CD4-positive, alpha-beta T cell treated with Interleukin-1 beta for 1 hour (primary cell): ENCODE measurements around the gene RASGRP1.

Experiments used
- DNase-seq, 2 donors: peaks; one replicate each; pipeline ENCODE4 v3.0.0-alpha.2; 2020 to 2022

The RASGRP1 gene

DNA sequence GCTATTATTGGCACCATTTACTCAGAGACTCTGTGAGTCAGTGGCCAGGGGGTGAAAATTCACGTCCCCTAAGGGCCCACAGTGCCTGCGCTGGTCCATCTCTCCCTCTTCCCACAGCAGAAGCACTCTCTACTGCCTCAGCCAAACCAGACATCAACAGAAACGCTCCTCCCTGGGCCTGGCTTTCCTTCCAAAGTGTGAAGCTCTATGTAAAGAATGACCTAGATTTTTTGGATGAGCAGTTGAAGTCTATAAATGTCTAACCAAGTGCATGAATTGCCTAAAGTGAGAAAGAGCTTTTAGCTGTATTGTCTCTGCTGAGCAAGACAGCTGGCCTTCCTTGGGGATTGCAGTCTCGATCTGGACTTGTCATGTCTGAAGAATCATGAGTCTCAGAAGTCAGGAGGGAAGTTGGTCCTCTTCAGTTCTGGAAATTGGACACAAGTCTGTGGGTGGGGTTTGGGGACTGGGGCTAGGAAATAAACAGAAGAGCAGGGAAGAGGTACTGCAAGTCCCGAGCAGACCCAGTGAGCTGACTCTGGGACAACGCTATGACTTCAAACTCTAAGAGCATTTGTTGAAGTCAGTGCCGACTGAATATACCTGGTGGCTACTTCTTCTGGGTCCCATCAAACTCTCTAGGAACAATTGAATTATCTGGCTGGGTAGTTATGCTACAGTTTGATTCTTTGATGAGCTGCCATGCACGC lies 29.0 kb downstream of the RASGRP1 start:
- DNase-seq: no peak

DNA sequence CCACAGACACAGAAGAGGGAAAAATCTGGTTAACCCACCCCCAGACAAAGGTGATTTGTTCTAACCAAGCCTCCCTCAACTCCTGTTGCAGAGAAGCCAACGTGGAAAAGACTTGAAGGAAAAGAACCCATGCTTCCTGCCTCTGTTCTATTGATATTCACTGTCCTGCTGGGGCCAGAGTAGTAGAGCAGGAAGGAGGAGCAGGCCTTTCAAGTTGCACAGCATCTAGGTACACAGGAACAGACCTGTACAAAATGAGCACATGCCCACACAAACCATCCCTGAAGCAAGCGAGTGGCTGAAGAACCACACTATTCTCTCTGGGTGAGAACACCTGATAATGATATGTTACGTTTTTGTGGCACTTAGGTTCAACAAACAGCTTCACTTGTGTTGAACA lies 29.9 kb downstream of the RASGRP1 start:
- DNase-seq: no peak

DNA sequence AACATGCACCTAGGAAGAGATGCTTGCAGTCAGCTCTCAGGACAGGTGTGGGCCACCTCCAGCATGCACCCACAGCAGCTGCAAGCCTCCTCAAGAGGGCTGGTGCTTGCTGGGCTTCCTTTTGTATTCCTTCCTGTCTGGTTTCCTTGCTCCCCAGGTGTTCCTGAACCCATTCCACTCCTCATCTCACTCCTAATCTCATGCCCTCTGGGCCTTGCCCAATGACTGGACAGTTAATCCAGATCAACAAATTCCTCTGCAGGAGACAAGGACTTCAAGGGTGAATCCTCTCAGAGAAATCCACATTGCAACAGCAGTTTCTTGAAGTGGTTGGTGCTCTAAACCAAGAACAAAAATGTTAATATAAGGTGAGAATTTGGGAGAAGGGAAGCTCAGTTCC lies 30.7 kb downstream of the RASGRP1 start:
- no peak for DNase-seq

DNA sequence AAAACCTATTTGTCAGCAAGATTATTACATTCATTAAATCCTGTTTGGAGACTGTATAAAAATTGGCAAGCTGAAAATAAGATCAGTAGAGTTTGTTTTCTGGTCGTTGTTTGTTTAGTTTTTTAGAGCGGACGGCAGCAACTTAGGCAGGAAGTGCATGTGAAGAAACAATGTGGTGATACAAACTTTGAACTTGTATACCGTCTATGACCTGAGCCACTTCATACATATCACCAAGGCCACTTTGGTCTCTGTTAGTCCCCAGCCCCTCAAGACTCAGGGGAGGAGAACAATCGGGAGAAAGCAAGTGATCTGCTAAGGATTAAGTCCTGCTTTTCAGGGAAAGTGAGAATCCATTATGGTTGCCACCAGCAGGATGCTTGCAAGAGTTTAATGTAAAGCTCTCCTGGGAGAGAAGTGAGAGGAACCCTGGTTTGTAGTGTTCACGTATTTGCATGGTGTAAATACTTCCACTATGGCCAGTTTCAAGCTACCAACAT lies 31.1 kb downstream of the RASGRP1 start:
- no peak for DNase-seq

DNA sequence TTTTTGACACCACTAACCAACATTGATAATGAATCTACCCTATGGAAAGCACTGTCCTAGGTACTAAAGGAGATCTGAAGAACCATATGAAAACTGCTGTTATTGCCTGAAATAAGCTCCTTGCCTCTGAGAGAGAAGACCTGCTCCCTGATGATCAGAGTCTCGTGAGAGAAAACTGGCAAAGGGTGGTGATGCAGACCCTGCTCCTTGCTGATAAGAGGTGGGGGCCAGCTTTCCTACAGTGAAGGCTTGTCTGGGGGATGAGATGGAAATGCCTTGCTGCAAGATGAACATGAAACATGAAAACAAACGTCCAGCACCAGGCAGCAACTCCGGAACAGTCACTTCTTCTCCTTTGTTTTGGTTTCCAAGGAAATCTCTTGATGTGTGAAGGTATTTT lies 31.9 kb downstream of the RASGRP1 start:
- DNase-seq: no peak

DNA sequence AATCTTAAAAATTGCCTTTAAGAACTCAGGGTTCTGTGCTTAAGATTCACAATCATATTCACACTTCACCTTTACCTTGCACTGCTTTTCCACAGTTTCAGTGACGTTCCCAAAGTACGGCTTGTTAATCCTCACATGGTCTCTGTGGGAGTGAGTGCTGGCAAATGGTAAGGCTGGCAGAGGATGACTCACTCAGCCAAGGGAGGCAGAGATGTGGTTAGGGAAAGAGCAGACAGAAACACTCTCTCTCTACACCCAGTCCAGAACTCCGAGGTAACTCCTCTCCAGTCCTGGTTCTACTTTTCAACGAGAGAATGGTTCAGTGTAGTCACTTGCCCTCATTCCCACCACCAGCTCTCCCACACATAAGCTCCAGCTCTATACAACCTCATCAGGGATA lies 33.1 kb downstream of the RASGRP1 start:
- DNase-seq: no peak

DNA sequence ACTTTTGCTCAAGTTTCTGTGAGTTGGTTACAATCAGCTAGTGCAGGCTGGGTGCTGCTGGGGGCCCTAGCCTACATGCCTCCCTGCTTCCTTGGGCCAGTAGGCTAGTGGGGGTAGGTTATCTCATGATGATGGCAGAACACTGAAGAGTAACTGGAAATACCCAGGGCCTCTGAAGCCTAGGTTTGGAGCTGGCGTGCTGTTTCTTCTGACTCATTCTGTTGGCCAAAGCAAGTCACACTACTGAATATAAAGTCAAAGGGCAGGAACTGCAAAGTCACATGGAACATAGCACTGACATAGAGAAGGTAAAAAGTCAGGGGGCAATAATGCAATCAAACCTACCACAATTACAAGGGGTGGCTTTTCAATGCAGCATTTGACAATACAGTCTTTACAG lies 34.5 kb downstream of the RASGRP1 start:
- DNase-seq: no peak

DNA sequence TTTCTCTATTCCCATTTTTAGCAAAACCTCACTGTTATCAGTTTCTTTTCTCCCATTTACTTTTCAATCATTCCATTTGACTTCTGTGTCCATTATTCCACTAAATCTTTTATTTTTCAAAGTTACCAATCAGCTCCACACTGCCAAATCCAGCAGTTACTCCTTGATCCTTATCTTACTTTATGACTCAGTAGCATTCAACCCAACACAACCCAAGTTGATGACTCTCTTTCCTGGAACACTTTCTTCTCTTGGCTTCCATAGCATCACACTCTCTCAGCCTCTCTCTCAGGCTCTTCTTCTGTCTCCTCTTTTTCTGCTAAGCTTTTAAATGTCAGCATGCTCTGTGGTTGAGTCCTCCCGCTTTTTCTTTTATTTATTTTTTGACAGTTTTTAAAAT lies 36.3 kb downstream of the RASGRP1 start:
- no peak for DNase-seq

DNA sequence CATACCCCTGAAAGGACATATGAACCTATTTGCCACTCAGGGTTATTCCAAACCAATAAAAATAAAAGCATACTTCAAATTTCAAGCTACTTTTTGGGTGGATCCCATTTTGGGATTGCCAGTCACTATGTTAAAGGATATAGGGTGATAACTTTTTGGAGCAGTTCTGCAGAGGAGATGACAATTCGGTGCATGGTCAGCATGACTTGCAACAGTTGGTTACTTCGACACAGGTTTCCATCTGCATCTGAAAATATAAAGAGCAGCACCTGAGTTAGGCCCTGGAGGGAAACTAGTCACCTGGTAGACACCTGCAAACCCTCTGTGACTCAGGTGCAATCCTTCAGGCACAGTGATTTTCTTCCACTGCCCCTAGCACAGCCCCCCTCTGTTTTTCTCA lies 38.5 kb downstream of the RASGRP1 start:
- no peak for DNase-seq

DNA sequence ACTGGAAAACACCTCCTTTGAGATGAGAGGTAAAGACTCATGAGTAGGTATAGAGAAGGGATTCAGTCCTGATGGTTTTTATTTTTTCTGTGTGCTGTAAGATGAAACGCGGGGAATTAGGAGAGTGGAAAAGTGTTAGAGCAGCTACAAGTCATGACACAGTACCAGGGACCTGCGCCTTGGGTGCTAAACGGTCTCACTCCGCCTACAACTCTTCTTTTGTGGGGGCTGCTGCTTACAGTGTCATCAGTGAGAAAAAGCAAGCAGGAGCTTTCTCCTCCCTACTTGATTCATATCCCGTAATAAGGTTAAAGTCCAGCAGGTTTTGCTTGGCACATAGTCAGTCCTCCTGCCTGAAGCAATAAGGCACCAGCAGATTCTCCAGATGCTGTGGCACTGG lies 39.1 kb downstream of the RASGRP1 start:
- DNase-seq: no peak

DNA sequence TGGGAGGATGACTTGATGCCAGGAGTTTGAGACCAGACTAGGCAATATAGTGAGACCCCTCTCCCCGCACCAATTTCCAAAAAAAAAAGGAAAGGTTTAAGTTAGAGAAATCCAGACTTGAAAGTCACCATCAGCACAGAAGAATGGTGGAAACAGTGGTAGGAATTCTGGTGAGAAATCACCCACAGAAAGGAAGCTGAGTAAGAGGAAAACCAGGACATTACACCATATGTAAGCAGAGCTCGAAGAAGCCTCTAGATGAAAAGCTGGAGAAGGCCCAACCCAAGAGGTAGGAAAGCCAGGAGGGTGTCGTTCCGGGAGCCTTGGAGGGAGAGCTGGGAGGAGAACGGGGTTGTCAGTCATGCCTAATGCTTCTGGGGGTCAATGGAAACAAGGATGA lies 40.5 kb downstream of the RASGRP1 start:
- DNase-seq: no peak

DNA sequence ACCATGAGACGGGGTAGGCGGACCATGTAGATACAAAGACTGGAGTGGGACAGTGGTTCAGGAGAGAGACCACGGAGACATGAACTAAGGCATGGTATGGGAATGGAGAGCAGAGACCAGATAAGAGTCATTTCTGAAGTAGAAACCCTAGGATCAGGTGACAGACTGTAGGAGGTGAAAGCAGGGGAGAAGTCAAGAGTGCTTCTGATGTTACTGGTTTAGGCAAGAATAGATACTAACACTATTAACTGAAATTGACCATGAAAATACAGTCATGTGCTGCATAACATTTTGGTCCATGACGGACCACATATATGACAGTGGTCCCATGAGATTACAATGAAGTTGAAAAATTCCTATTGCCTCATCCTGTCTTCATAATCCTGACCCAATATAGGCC lies 41.7 kb downstream of the RASGRP1 start:
- DNase-seq: no peak

DNA sequence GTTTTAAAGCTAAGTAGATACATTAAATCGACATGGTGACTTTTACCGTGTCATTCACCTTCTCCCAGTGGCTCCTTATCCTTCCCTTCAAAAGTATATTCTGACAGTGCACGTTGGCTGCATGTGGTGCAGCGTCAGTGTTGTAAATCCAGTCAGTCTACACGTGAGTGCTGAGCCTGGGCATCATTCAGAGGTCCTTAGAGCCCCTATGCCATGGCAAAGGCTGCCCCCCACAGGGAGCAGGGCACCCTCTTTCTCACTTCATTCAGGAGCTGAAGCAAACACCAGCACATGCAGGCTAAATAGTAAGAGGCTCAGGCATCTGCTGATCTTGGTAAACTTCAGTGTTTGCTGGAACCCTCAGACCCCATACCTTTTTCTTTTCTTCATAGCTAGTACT lies 43.3 kb downstream of the RASGRP1 start:
- DNase-seq: no peak

DNA sequence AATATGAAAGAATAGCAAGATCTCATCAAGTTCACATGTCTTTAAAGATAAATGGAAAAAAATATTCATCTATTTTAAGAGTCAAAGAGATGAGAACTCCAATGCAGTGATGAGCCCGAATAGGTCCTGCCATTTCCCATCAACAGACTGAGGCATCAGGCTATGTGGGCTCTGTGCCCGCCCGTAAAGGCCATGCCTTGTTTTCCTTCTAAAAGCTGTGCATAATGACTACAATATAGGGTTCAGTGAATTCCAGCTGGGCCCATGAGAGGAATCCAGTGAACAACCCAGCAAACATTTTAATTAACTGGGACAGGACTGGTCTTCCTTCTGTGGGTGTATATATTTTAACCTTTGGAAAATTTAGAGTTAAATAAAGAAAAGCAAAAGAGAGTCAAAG lies 44.6 kb downstream of the RASGRP1 start:
- DNase-seq: no peak

DNA sequence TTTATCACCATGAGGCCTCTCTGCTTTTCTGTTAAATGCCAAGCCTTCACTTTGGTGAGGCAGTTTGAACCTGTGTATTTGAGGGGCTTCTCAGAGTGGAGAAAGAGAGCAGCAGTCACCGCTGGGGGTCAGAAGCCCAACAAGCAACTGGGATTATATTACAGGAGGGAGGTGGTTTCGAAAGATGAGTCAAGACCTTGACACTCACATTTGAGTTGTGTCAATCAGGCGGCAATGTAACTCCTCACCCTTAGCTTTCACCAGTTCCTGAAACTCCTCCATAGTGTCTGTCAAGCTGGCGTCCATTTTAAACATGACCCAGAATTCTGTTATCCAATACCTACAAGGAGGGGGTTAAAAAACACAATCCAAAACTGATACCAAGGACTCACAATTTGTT lies 46.5 kb downstream of the RASGRP1 start:
- no peak for DNase-seq

DNA sequence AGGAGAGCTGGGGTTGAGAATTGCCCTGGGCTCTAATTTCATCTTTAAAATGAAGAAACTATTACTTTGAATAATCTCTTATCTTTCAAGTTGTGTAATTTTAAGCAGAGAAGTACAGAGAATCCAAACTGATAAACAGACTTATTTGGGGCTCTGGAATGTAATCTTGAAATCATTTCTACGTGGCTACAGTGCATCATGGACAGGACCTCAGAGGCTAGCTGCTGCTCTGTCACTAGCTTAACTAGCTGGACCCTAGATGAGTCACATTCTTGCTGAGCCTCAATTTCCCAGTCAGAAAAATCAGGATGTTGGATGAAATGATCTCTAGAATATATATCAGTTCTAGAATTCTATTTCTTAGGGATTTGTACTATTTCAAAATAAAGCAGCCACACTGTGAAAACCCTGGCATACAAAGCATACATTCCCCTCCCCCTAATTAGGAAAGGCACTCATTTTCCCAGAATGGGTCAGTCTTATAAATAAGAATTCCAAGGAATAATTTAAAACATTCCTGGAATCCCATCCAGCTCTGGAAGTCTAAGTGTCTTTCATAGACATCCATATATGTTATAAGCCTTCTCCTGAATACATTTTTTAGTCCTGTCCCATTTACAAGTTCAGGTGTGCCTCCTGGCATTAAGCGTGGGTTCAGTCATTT lies 47.2 kb downstream of the RASGRP1 start:
- DNase-seq: no peak

DNA sequence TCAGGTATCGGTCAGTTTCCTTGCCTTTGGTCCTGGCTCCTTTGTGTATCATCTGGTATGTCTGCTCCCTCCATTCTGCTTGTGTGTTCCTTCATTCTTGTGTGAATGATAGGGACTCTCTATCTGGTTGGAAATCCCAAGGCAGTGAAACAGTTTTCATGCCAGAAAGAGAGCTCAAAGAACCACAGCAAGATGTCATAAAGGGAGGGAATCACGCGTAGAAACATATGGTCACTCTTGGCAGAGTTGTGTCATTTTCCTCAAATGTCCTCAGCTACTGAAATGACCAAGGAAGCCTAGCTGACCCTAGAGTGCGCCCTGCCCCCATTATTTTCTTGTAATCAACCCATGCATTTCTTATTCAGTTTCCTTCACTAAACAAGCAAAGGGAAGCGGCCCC lies 48.0 kb downstream of the RASGRP1 start:
- no peak for DNase-seq

DNA sequence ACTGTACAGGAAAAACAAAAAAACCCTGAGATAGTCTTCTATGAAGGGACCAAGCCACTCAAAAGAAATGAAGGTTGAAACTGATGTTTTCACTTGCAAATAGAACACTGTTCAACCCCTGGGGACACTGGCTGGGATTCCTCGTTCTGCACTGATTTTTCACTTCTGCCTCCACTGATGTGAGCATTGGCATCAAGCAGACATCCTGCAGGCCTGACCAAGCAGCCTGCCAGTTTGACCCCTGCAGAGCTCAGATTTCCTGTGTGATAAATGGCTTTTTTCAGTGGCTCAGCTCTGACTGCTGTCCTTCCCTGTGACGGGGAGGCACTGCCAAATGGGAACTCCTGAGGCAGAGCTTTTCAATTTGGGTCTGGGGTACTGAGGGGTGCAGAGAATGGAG lies 50.0 kb downstream of the RASGRP1 start:
- no peak for DNase-seq

DNA sequence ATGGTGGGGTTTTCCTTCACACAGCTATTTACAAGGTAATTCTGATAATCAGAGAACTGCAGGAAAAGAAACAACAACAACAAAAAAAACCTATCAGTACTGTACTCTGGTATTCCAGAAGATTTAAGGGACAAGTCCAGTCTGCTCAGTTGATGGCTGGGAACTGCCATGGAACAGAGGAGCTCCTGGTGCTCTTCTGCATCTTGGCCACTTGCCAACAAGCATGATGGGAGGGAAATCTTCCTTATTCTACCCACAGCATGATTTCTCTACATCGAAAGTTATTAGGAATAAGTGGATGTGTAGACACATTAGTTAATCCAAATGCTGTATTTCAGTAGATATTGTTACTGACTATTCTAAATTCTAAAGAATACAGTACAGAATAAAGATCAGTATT lies 51.7 kb downstream of the RASGRP1 start:
- no peak for DNase-seq

DNA sequence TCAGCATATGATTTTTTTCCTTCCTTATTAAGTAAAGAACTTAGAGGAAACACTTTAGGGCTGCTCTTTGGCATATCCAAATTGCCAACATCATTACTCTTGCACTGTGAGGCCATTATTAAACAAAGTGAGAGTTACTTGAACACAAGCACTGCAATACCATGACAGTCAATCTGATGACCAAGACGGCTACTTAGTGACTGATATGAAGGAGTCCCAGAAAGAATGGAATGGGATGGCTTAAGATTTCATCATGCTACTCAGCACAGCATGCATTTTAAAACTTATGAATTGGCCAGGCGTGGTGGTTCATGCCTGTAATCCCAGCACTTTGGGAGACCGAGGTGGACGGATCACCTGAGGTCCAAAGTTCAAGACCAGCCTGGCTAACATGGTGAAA lies 55.5 kb downstream of the RASGRP1 start:
- no peak for DNase-seq

DNA sequence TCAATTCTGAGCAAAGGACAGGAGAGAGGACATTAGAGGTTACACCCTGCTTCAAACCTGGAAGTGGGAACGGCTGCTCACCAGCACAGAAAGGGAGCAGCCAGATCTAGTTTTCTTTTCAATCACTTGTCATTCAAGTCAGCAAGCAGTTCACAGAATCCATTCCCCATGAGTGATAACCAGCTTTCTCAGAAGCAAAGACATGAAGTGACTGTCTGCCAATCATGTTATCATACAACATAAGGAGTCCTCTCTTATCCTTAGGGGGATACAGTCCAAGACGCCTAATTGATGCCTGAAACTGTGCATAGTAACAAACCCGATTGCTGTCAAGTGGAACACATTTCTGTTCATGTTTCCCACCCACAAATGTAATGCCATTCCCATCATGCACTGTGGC lies 56.0 kb downstream of the RASGRP1 start:
- no peak for DNase-seq

DNA sequence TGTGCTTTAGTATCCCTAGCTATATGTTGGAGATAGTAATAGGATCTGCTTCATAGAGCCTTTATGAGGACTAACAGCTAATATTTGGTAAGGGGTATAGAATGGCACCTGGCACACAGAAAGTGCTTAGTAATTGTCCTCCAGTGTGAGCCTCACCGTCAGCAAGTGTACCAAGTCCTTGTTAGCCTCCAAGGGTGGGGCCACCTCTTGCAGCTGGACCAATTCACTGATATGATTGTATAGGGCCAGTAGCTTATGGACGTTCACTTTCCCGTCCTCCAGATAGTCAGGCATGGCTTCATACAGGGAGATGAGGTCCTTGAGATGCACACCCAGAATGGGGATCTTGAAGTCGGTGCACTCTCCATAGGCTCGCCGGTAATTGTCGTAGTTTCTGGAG lies 57.0 kb downstream of the RASGRP1 start:
- DNase-seq: no peak

DNA sequence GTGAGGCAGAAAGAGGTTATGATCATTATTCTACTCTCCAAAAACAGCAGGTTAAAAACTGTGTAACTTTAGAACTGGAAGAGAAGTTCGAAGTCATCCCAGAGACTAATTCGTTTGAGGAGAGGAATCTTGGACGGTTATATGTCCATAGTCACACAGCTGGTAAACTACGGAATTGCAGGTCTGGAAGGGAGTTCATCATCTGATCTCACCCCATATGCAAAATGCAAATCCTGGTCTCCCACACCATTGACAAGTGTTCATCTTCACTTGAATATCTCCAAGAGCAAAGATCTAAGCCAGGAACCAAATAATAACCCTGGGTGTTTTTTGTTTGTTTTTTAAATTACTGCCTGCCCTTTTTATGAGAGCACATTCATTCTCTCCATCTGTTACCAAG lies 57.6 kb downstream of the RASGRP1 start:
- DNase-seq: no peak

DNA sequence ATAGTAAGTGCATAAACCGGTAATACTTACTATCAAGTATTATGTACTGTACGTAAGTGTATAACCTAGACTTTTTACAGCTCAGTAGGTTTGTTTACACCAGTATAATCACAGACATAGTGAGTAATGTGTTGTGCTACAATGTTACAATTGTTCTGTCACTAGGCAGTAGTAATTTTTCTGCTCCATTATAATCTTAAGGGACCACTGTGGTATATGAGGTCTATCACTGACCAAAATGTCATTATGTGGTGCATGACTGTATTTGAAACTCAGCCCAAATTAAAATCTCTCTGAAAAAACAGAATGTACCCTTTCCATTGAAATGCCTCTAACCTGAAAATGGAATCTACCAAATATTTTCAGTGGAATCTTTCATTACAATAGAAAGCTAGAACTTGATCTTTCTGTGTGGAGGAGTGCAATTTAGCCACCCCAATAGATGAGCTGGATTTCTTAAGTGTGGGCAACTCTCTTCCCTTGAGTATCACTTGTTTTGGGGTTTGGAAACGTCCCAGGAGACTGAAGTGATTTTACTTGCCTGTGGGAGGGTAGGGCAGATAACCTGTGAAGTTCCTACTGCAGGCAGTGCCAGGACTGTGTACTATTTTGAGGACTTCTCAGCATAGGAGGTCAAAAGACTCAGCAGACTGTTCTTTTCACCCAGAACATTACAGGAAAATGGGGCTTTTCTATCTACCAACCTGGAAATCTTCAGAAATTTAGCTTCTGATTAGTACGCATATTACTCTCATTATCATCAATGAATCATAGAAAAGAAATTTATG lies 59.7 kb downstream of the RASGRP1 start:
- DNase-seq: no peak
